Liver (tissue), 9 donors: Measurements from ENCODE around the gene NXT1. TPM values are rescaled to one million over a fixed set of nuclear protein-coding genes. Genes with fewer than 3 reads are reported as not detected.

ENCODE experiments used
- DNase-seq: peaks from one replicate; pipeline ENCODE4 v3.0.0-alpha.2; 2017; ENCODE audit warnings: low spot score
- H3K27ac ChIP-seq, 2 donors: one replicate each; pipeline ENCODE4 v1.7.0; 2013; ENCODE audit warnings: inconsistent platforms in 2 of 2, low read length in 2 of 2, control low read depth in 1 of 2, low read depth in 1 of 2, mild to moderate bottlenecking in 1 of 2
- H3K27me3 ChIP-seq, 4 donors: one replicate each; pipeline versions ENCODE4 v1.6.1 to v1.7.0; 2013; ENCODE audit warnings: low read length in 3 of 4, inconsistent platforms in 1 of 4, mild to moderate bottlenecking in 1 of 4, moderate library complexity in 1 of 4; ENCODE audit not compliant: control insufficient read depth in 4 of 4, insufficient read depth in 4 of 4
- H3K36me3 ChIP-seq, 4 donors: one replicate each; pipeline versions ENCODE4 v1.6.1 to v1.7.0; 2013; ENCODE audit warnings: low read length in 3 of 4, mild to moderate bottlenecking in 3 of 4, low read depth in 1 of 4, moderate library complexity in 1 of 4; ENCODE audit not compliant: control insufficient read depth in 4 of 4, insufficient read depth in 3 of 4
- H3K4me1 ChIP-seq, 4 donors: one replicate each; pipeline versions ENCODE4 v1.6.1 to v1.7.0; 2013; ENCODE audit warnings: low read length in 3 of 4, mild to moderate bottlenecking in 3 of 4, moderate library complexity in 1 of 4; ENCODE audit not compliant: control insufficient read depth in 4 of 4, insufficient read depth in 4 of 4
- H3K4me3 ChIP-seq, 3 donors: one replicate each; pipeline versions ENCODE4 v1.6.1 to v1.7.0; 2013; ENCODE audit warnings: low read length in 3 of 3, control low read depth in 1 of 3, low read depth in 1 of 3, mild to moderate bottlenecking in 1 of 3
- H3K9ac ChIP-seq, 2 donors: one replicate each; pipeline ENCODE4 v1.7.0; 2013; ENCODE audit warnings: low read length in 2 of 2, mild to moderate bottlenecking in 2 of 2, moderate library complexity in 2 of 2, control low read depth in 1 of 2, low read depth in 1 of 2
- H3K9me3 ChIP-seq, 4 donors: one replicate each; pipeline versions ENCODE4 v1.6.1 to v1.7.0; 2013; ENCODE audit warnings: low read length in 3 of 4; ENCODE audit not compliant: control insufficient read depth in 4 of 4
- ATF3 ChIP-seq: IDR thresholded peaks from 2 replicates; pipeline ENCODE4 v1.6.1; 2016; ENCODE audit warnings: antibody characterized with exemption
- CTCF ChIP-seq: fragments of 150-350 bp; IDR thresholded peaks from 2 replicates; pipeline ENCODE4 v1.5.1; 2017; ENCODE audit warnings: improper control_type of control experiment, low read depth, low read length; ENCODE audit not compliant: missing input control
- EGR1 ChIP-seq, 2 donors: IDR thresholded peaks; 2 replicates each; pipeline ENCODE4 v1.6.1; 2016 to 2018; ENCODE audit warnings: antibody characterized with exemption in 2 of 2, low read depth in 2 of 2
- FOXA1 ChIP-seq: IDR thresholded peaks from 2 replicates; pipeline ENCODE4 v1.6.1; 2016; ENCODE audit warnings: antibody characterized with exemption
- FOXA2 ChIP-seq: IDR thresholded peaks from 2 replicates; pipeline ENCODE4 v1.6.1; 2016; ENCODE audit warnings: antibody characterized with exemption
- GABPA ChIP-seq, 2 donors: IDR thresholded peaks in 1 of 2; conservative IDR thresholded peaks in 1 of 2; 2 replicates each; pipeline ENCODE4 v1.6.1; 2016; ENCODE audit warnings: antibody characterized with exemption in 2 of 2, mild to moderate bottlenecking in 1 of 2, moderate library complexity in 1 of 2
- HNF4A ChIP-seq, 2 donors: conservative IDR thresholded peaks; 2 replicates each; pipeline ENCODE4 v1.6.1; 2016; ENCODE audit warnings: antibody characterized with exemption in 2 of 2, mild to moderate bottlenecking in 2 of 2
- HNF4G ChIP-seq: IDR thresholded peaks from 2 replicates; pipeline ENCODE4 v1.6.1; 2016; ENCODE audit warnings: antibody characterized with exemption
- JUND ChIP-seq, 2 donors: IDR thresholded peaks; 2 replicates each; pipeline ENCODE4 v1.6.1; 2016; ENCODE audit warnings: antibody characterized with exemption in 2 of 2
- MAX ChIP-seq: IDR thresholded peaks from 2 replicates; pipeline ENCODE4 v1.6.1; 2016; ENCODE audit warnings: antibody characterized with exemption
- NR2F2 ChIP-seq: IDR thresholded peaks from 2 replicates; pipeline ENCODE4 v1.6.1; 2016; ENCODE audit warnings: antibody characterized with exemption
- RAD21 ChIP-seq, 2 donors: IDR thresholded peaks; 2 replicates each; pipeline ENCODE4 v1.6.1; 2016; ENCODE audit warnings: antibody characterized with exemption in 2 of 2, mild to moderate bottlenecking in 2 of 2
- REST ChIP-seq: IDR thresholded peaks from 2 replicates; pipeline ENCODE4 v1.6.1; 2016; ENCODE audit warnings: antibody characterized with exemption, mild to moderate bottlenecking
- RXRA ChIP-seq, 2 donors: IDR thresholded peaks; 2 replicates each; pipeline ENCODE4 v1.6.1; 2017 to 2018; ENCODE audit warnings: antibody characterized with exemption in 2 of 2, mild to moderate bottlenecking in 1 of 2
- SP1 ChIP-seq: IDR thresholded peaks from 2 replicates; pipeline ENCODE4 v1.6.1; 2018; ENCODE audit warnings: antibody characterized with exemption, mild to moderate bottlenecking
- TAF1 ChIP-seq: conservative IDR thresholded peaks from 2 replicates; pipeline ENCODE4 v1.6.1; 2016; ENCODE audit warnings: antibody characterized with exemption, mild to moderate bottlenecking
- YY1 ChIP-seq: IDR thresholded peaks from 2 replicates; pipeline ENCODE4 v1.6.1; 2016; ENCODE audit warnings: antibody characterized with exemption, mild to moderate bottlenecking
- ZBTB33 ChIP-seq: IDR thresholded peaks from 2 replicates; pipeline ENCODE4 v1.6.1; 2016; ENCODE audit warnings: antibody characterized with exemption
- WGBS: extraction: QIAGEN DNeasy Blood & Tissue Kit; methylation state at CpG from one replicate; pipeline ENCODE4 v1.1.7; 2013; 5-methylcytosine and 5-hydroxymethylcytosine counted together
- polyA plus RNA-seq, 2 donors: library from polyadenylated mRNA; stranded (reverse) in 1 of 2; unstranded in 1 of 2; fragments of 200-250 nt in 1 of 2; fragments of >200 nt in 1 of 2; fragmentation: Nextera tagmentation in 1 of 2; extraction: Ambion mirVana in 1 of 2; gene quantifications; one replicate each; pipeline versions ENCODE4 v1.2.1 to v1.2.3, GENCODE V29; 2013 to 2015
- total RNA-seq, 2 donors: library from RNA; depleted of rRNA; stranded (reverse); fragments of >200 nt; gene quantifications; one replicate each; pipeline ENCODE4 v1.2.3, GENCODE V29; 2014
- donor health status: healthy.
- donor health status: healthy.
- donor health status: healthy.
- donor health status: healthy.
- donor health status: healthy.

Gene NXT1
- total RNA-seq, result 1 to 10 TPM; 9.5 to 9.6 TPM
- 1 to 10 TPM; 5.7 to 8.1 TPM for polyA plus RNA-seq

- Histone ChIP-seq H3K36me3 (peaks cover 2 to 16% (median 5%) of the 10 kb centered on the region in 4 donors), H3K9ac (peak within 1 kb of the TSS; percentile 82 to 93), H3K27me3 (no peaks in the 10 kb centered on the region), H3K4me1 (peaks cover 5 to 20% (median 13%) of the 10 kb centered on the region in 4 donors), H3K9me3 (no peaks in the 10 kb centered on the region), H3K27ac (peak within 1 kb of the TSS; percentile 94 to 98), H3K4me3 (peak within 1 kb of the TSS; percentile 87 to 95 (median 92))
- WGBS, result under 1% methylated on average over 65 of the region's 65 CpGs
- peak; percentile 97 for DNase-seq
- TF ChIP-seq RAD21 (IDR thresholded peaks at IDR 0.05) (peak in 1 of 2 donors; percentile 29), JUND (IDR thresholded peaks at IDR 0.05) (peak in 1 of 2 donors; percentile 58), TAF1 (peak; percentile 96), EGR1 (IDR thresholded peaks at IDR 0.05; ENCODE audit: low read depth in 2 of 2) (peak in 1 of 2 donors; percentile 52), FOXA2 (no peak), CTCF (peak; percentile 2), FOXA1 (no peak), RXRA (IDR thresholded peaks at IDR 0.05) (peak; percentile 38 to 60), GABPA (IDR thresholded peaks at IDR 0.05 in 1 of 2, conservative IDR thresholded peaks at IDR 0.05 in 1 of 2) (peak; percentile 90 to 94), MAX (peak; percentile 58), REST (peak; percentile 93), NR2F2 (peak; percentile 73), ATF3 (peak; percentile 14), SP1 (peak; percentile 91), ZBTB33 (peak; percentile 55), YY1 (peak; percentile 84), HNF4G (no peak), HNF4A (conservative IDR thresholded peaks at IDR 0.05) (peak; percentile 11 to 55)
Measured at GRCh38 chr20:23350196-23350903, at the start of gene NXT1. TSS of gene NXT1 (plus strand) at chr20:23350791. CDS start at chr20:23354042, 3,251 bp downstream.
